H9 (cell line): Measurements from ENCODE around the gene SRRM3. TPM values are rescaled to one million over a fixed set of nuclear protein-coding genes. Genes with fewer than 3 reads are reported as not detected.
A peak's percentile ranks its signal among the peaks of the same experiment; 100 is the strongest.

Experiments used
- DNase-seq: peaks from one replicate; pipeline ENCODE4 v3.0.0-alpha.2; 2017
- H2AFZ ChIP-seq: one replicate; pipeline ENCODE4 v1.6.1; 2013; ENCODE audit warnings: mild to moderate bottlenecking, low read length, control low read depth, moderate library complexity
- H2AK5ac ChIP-seq: 2 replicates; pipeline ENCODE4 v1.6.1; 2013; ENCODE audit warnings: low read length, control low read depth, mixed read lengths; ENCODE audit not compliant: insufficient read length
- H2BK120ac ChIP-seq: one replicate; pipeline ENCODE4 v1.6.1; 2013; ENCODE audit warnings: low read depth, mild to moderate bottlenecking, low read length, control low read depth, inconsistent platforms; ENCODE audit not compliant: poor library complexity, severe bottlenecking
- H2BK12ac ChIP-seq: 2 replicates; pipeline ENCODE4 v1.6.1; 2013; ENCODE audit warnings: low read length, control low read depth, mixed read lengths, low read depth; ENCODE audit not compliant: insufficient read length
- H2BK15ac ChIP-seq: 2 replicates; pipeline ENCODE4 v1.6.1; 2013; ENCODE audit warnings: low read depth, low read length, control low read depth
- H2BK20ac ChIP-seq: one replicate; pipeline ENCODE4 v1.6.1; 2013; ENCODE audit warnings: low read depth, mild to moderate bottlenecking, low read length, control low read depth, inconsistent platforms; ENCODE audit not compliant: poor library complexity, severe bottlenecking
- H2BK5ac ChIP-seq: 2 replicates; pipeline ENCODE4 v1.6.1; 2013; ENCODE audit warnings: low read length, control low read depth, mixed read lengths; ENCODE audit not compliant: insufficient read length
- H3K14ac ChIP-seq: 2 replicates; pipeline ENCODE4 v1.6.1; 2013; ENCODE audit warnings: low read length, control low read depth; ENCODE audit not compliant: insufficient read depth
- H3K18ac ChIP-seq: 2 replicates; pipeline ENCODE4 v1.6.1; 2013; ENCODE audit warnings: low read depth, mild to moderate bottlenecking, mixed read lengths, low read length, control low read depth; ENCODE audit not compliant: insufficient read length
- H3K23ac ChIP-seq: 2 replicates; pipeline ENCODE4 v1.6.1; 2013; ENCODE audit warnings: low read length, control low read depth, mixed read lengths, low read depth; ENCODE audit not compliant: insufficient read length
- H3K23me2 ChIP-seq: 2 replicates; pipeline ENCODE4 v1.6.1; 2013; ENCODE audit warnings: low read depth, mild to moderate bottlenecking, mixed read lengths, low read length, control low read depth; ENCODE audit not compliant: insufficient read length, poor library complexity, severe bottlenecking
- H3K27ac ChIP-seq: 2 replicates; pipeline ENCODE4 v1.5.1; 2013; ENCODE audit warnings: low read length, control low read depth, mixed read lengths, low read depth; ENCODE audit not compliant: insufficient read length
- H3K27me3 ChIP-seq: 2 replicates; pipeline ENCODE4 v1.6.1; 2013; ENCODE audit warnings: low read length, control low read depth, inconsistent platforms; ENCODE audit not compliant: insufficient read depth
- H3K4ac ChIP-seq: 2 replicates; pipeline ENCODE4 v1.6.1; 2013; ENCODE audit warnings: low read depth, mild to moderate bottlenecking, control low read depth, inconsistent platforms, low read length, moderate library complexity
- H3K4me1 ChIP-seq: 2 replicates; pipeline ENCODE4 v1.6.1; 2013; ENCODE audit warnings: low read length, control low read depth, inconsistent platforms; ENCODE audit not compliant: insufficient read depth
- H3K4me2 ChIP-seq: 2 replicates; pipeline ENCODE4 v1.6.1; 2013; ENCODE audit warnings: low read length, control low read depth, mixed read lengths; ENCODE audit not compliant: insufficient read length, insufficient read depth
- H3K56ac ChIP-seq: 2 replicates; pipeline ENCODE4 v1.6.1; 2013; ENCODE audit warnings: low read depth, mild to moderate bottlenecking, mixed read lengths, low read length, control low read depth; ENCODE audit not compliant: insufficient read length
- H3K79me1 ChIP-seq: 2 replicates; pipeline ENCODE4 v1.6.1; 2013; ENCODE audit warnings: low read depth, mild to moderate bottlenecking, moderate library complexity, low read length, control low read depth, inconsistent platforms; ENCODE audit not compliant: insufficient read depth, poor library complexity, severe bottlenecking
- H3K79me2 ChIP-seq: 2 replicates; pipeline ENCODE4 v1.6.1; 2013; ENCODE audit warnings: low read length, control low read depth, inconsistent platforms; ENCODE audit not compliant: insufficient read depth
- H3K9ac ChIP-seq: 2 replicates; pipeline ENCODE4 v1.6.1; 2013; ENCODE audit warnings: low read length, control low read depth, mixed read lengths; ENCODE audit not compliant: insufficient read length; ENCODE audit errors: extremely low read depth
- H3K9me3 ChIP-seq: one replicate; pipeline ENCODE4 v1.6.1; 2013; ENCODE audit warnings: low read depth, low read length, inconsistent platforms; ENCODE audit not compliant: control insufficient read depth
- H3T11ph ChIP-seq: one replicate; pipeline ENCODE4 v1.6.1; 2013; ENCODE audit warnings: mild to moderate bottlenecking, low read length, control low read depth, inconsistent platforms
- H4K20me1 ChIP-seq: one replicate; pipeline ENCODE4 v1.6.1; 2013; ENCODE audit not compliant: control insufficient read depth, insufficient read length, insufficient read depth
- H4K5ac ChIP-seq: 2 replicates; pipeline ENCODE4 v1.6.1; 2013; ENCODE audit warnings: low read depth, mild to moderate bottlenecking, mixed read lengths, low read length, control low read depth; ENCODE audit not compliant: insufficient read length
- H4K8ac ChIP-seq: replicated peaks from 2 replicates; pipeline ENCODE4 v1.6.1; 2013; ENCODE audit warnings: low read length, control low read depth, mixed read lengths, low read depth; ENCODE audit not compliant: insufficient read length
- H4K91ac ChIP-seq: 2 replicates; pipeline ENCODE4 v1.6.1; 2013; ENCODE audit warnings: low read depth, mild to moderate bottlenecking, moderate library complexity, mixed read lengths, low read length, control low read depth; ENCODE audit not compliant: insufficient read length
- H3K27ac Mint-ChIP-seq, 3 experiments: 2 replicates in 2 of 3; 3 replicates in 1 of 3; pipeline ENCODE4 v1.8.0; 2020 to 2021; ENCODE audit warnings: mixed read lengths in 3 of 3, mild to moderate bottlenecking in 1 of 3, moderate library complexity in 1 of 3
- H3K27me3 Mint-ChIP-seq: 2 replicates; pipeline ENCODE4 v1.8.0; 2021; ENCODE audit warnings: low read depth, mild to moderate bottlenecking, moderate library complexity, mixed read lengths
- H3K36me3 Mint-ChIP-seq, 3 experiments: 2 replicates in 2 of 3; 3 replicates in 1 of 3; pipeline ENCODE4 v1.8.0; 2020 to 2021; ENCODE audit warnings: low read depth in 3 of 3, mixed read lengths in 3 of 3; ENCODE audit not compliant: insufficient read depth in 1 of 3
- H3K4me1 Mint-ChIP-seq, 2 experiments: 2 replicates each; pipeline ENCODE4 v1.8.0; 2020; ENCODE audit warnings: mixed read lengths in 2 of 2
- H3K4me3 Mint-ChIP-seq, 2 experiments: 2 replicates in 1 of 2; 3 replicates in 1 of 2; pipeline ENCODE4 v1.8.0; 2020 to 2021; ENCODE audit warnings: mild to moderate bottlenecking in 2 of 2, mixed read lengths in 2 of 2, moderate library complexity in 1 of 2
- H3K9me3 Mint-ChIP-seq, 2 experiments: 2 replicates in 1 of 2; 3 replicates in 1 of 2; pipeline ENCODE4 v1.8.0; 2020; ENCODE audit warnings: mild to moderate bottlenecking in 2 of 2, mixed read lengths in 2 of 2, moderate library complexity in 1 of 2
- WGBS: extraction: QIAGEN DNeasy Blood & Tissue Kit; methylation state at CpG from one replicate; pipeline ENCODE4 v1.1.7; 2013; ENCODE audit warnings: missing lambda C conversion rate, low lambda C conversion rate, mixed read lengths; ENCODE audit not compliant: insufficient read length; ENCODE audit errors: extremely low coverage; 5-methylcytosine and 5-hydroxymethylcytosine counted together
- total RNA-seq: library from RNA; stranded (reverse); gene quantifications from 2 replicates; pipeline ENCODE4 v1.2.1, GENCODE V29; 2021
- TF ChIP-seq, protein P1 (sequence below): fragments of 200-600 bp; sonication (generic); conservative IDR thresholded peaks from 3 replicates; pipeline ENCODE4 v1.8.0; 2021; ENCODE audit warnings: antibody characterized with exemption, mild to moderate bottlenecking

Gene SRRM3
- total RNA-seq, 1 experiment from 2014 or later, result 11.0 TPM

DNA sequence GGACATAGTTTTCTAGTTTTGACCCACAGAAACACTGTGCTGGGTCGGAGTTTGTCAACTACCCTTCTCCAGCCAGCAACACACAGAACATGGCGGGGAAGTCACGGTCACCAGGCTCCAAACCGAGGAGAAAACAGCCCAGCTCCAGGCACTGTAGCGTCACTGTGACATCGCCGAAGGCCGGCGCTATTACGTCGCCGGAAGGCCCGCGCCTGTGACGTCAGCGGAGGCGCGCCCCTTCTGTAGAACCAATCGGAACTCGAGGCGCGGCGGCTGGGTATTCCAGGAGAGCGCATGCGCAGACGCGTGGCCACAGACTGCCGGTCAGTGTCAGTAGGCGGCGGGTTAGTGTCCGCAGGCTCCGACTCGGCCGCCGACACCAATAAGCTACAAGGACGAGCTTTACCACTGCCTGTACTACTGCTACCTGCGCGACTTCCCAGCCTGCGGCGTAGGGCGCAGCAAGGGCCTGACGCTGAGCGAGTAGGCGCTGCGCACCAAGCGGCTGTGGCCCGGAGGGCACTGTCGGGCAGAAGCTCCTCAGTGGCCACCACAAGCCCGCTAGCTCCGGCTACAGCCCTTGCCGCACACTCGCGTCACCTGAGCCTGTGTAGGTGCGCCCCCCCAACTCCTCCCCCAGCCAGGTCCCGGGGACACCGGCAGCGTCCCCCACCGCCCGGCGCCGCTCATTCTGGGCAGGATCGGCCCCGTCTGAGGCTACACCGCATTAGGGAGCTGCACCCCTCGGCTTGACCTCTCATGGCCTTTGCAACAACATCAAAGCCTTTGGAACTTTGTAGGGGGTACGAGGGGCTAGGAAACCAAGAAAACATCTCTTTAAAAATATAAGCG lies 35.1 kb upstream of the SRRM3 start:
- Histone ChIP-seq H3K4ac (peak overlapping the region; percentile 1; the same call in 1 of the 2 replicates), H2BK12ac (no peak overlapping the region), H2BK120ac (peak overlapping the region; percentile 52), H4K91ac (no peak overlapping the region), H3K14ac (peak overlapping the region; percentile 95), H3K23me2 (peaks cover 6% of the 10 kb centered on the region), H4K8ac (no peak overlapping the region), H2BK5ac (no peak overlapping the region), H4K20me1 (no peaks in the 10 kb centered on the region), H3K18ac (peak overlapping the region; percentile 94), H4K5ac (no peak overlapping the region), H2BK20ac (no peak overlapping the region), H3K4me1 (no peaks in the 10 kb centered on the region; the same call in 1 of the 2 replicates), H3K23ac (no peak overlapping the region), H3K79me2 (no peaks in the 10 kb centered on the region), H3K4me2 (peak overlapping the region; percentile 53), H3K9me3 (no peaks in the 10 kb centered on the region), H3K56ac (no peak overlapping the region), H3K27me3 (no peaks in the 10 kb centered on the region), H3T11ph (peak overlapping the region; percentile 0), H2BK15ac (no peak overlapping the region), H2AK5ac (no peak overlapping the region), H3K9ac (peak overlapping the region; percentile 72), H2AFZ (no peak overlapping the region), H3K79me1 (no peaks in the 10 kb centered on the region), H3K27ac (peak overlapping the region; percentile 60)
- TF ChIP-seq, protein P1, sequence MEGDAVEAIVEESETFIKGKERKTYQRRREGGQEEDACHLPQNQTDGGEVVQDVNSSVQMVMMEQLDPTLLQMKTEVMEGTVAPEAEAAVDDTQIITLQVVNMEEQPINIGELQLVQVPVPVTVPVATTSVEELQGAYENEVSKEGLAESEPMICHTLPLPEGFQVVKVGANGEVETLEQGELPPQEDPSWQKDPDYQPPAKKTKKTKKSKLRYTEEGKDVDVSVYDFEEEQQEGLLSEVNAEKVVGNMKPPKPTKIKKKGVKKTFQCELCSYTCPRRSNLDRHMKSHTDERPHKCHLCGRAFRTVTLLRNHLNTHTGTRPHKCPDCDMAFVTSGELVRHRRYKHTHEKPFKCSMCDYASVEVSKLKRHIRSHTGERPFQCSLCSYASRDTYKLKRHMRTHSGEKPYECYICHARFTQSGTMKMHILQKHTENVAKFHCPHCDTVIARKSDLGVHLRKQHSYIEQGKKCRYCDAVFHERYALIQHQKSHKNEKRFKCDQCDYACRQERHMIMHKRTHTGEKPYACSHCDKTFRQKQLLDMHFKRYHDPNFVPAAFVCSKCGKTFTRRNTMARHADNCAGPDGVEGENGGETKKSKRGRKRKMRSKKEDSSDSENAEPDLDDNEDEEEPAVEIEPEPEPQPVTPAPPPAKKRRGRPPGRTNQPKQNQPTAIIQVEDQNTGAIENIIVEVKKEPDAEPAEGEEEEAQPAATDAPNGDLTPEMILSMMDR, result peak; percentile 27; the same call in 1 of the 3 replicates
- Mint-ChIP-seq H3K27ac (peak overlapping the region; percentile 89 to 99 (median 97); a peak in 5 of 7 replicates), H3K9me3 (no peaks in the 10 kb centered on the region; a peak in 1 of 5 replicates), H3K36me3 (no peaks in the 10 kb centered on the region; a peak in 2 of 7 replicates), H3K27me3 (no peaks in the 10 kb centered on the region), H3K4me1 (peaks cover 28 to 42% of the 10 kb centered on the region in 2 experiments), H3K4me3 (peak overlapping the region; percentile 76 to 81)
- WGBS, result no CpG with 5 or more reads among the region's 67 CpGs
- peak; percentile 98 for DNase-seq
